ENCODE results near the gene CLDN16. TPM values are rescaled to one million over a fixed set of nuclear protein-coding genes. Genes with fewer than 3 reads are reported as not detected.

The CLDN16 gene
- total and polyA plus RNA-seq, 2 donors (not counting 1 experiment from before 2014, with no cell fraction given) = 0.10 to 0.33 TPM

DNA sequence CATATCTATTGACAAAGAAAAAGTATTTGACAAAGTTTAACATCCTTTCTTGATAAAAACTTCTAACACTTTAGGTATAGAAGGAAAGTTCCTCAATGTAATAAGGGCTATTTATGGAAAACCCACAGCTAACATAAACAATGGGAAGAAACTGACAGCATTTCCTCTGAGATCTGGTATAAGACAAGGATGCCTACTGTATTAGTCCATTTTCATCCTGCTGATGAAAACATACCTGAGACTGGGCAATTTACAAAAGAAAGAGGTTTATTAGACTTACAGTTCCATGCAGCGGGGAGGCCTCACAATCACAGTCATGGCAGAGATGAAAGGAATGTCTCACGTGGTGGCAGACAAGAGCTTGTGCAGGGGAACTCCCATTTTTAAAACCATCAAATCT, 47.9 kb upstream of the CLDN16 start:
- no peak overlapping the region for H3K4me2 ChIP-seq (ENCODE audit: extremely low read depth, insufficient read depth, low read length)
- TF ChIP-seq, protein P1, sequence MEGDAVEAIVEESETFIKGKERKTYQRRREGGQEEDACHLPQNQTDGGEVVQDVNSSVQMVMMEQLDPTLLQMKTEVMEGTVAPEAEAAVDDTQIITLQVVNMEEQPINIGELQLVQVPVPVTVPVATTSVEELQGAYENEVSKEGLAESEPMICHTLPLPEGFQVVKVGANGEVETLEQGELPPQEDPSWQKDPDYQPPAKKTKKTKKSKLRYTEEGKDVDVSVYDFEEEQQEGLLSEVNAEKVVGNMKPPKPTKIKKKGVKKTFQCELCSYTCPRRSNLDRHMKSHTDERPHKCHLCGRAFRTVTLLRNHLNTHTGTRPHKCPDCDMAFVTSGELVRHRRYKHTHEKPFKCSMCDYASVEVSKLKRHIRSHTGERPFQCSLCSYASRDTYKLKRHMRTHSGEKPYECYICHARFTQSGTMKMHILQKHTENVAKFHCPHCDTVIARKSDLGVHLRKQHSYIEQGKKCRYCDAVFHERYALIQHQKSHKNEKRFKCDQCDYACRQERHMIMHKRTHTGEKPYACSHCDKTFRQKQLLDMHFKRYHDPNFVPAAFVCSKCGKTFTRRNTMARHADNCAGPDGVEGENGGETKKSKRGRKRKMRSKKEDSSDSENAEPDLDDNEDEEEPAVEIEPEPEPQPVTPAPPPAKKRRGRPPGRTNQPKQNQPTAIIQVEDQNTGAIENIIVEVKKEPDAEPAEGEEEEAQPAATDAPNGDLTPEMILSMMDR (conservative IDR thresholded peaks at IDR 0.05 in 1 of 2, IDR thresholded peaks at IDR 0.05 in 1 of 2; ENCODE audit: low read depth in 1 of 2, low read length in 2 of 2) = no peak
- no peak for TF ChIP-seq EZH2 (IDR thresholded peaks at IDR 0.05; ENCODE audit: low read length, missing control alignments)
- H3K4me1 ChIP-seq (ENCODE audit: control insufficient read depth, extremely low read depth, insufficient read depth, low read length) = no peaks in the 10 kb centered on the region
- no peak overlapping the region for H3K9ac ChIP-seq (ENCODE audit: insufficient read depth, low read length)
- H3K4me3 ChIP-seq (replicated peaks in 1 of 4; ENCODE audit: control extremely low read depth in 1 of 4, insufficient read depth in 1 of 4, low read depth in 3 of 4, low read length in 4 of 4) = no peak overlapping the region
- H3K9me3 ChIP-seq (ENCODE audit: control insufficient read depth, insufficient read depth, low read depth, low read length) = no peaks in the 10 kb centered on the region
- H4K20me1 ChIP-seq (ENCODE audit: control insufficient read depth, extremely low read depth, insufficient read depth, low read length) = no peaks in the 10 kb centered on the region
- no peaks in the 10 kb centered on the region for H3K36me3 ChIP-seq (ENCODE audit: control insufficient read depth, insufficient read depth, low read length)
- H3K79me2 ChIP-seq (ENCODE audit: control insufficient read depth, insufficient read depth, low read length) = no peaks in the 10 kb centered on the region
- H2AFZ ChIP-seq (ENCODE audit: low read length) = no peak overlapping the region
- DNase-seq (ENCODE audit: low read depth in 2 of 2) = peak in 1 of 2 donors; percentile 33
- no peaks in the 10 kb centered on the region for H3K27me3 ChIP-seq (ENCODE audit: control insufficient read depth, insufficient read depth, low read length)
- no peak overlapping the region for H3K27ac ChIP-seq (ENCODE audit: insufficient read depth, low read length)

DNA sequence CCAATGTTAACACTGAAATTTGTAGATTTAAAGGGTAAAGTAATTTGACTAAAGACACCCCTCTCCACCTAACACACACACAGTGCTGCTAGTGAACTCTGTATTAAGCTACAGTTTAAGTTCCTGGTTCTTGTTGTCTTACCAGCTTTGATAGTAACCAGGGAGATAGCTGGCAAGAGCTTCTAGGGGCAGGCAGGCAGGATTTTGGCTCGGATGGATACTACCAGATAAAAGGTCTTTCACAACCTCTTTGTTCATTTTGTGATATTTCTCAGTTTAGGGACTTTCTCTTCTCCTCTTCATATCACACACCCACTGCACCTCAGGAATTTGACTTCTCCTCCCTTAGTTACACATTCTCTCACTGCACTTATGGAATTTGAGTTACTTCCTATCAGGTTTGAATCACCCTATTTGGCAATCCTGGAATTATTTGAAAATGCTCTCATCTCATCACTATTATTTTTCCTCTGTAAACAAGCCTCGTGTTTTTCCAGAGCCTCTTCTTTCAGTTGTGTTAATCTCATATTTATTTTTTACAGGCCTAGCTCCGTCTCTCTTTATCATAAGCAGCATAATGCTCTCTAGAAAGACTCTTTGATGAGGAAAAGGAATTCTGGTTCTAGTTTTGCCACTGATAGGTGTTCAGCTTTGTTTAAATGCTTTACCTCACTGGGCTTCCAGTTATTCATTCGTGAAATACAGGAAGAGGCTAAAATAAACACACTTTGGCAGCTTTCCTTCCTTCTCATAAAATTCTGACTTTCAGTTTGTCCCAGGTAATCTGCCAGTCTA, 42.7 kb upstream of the CLDN16 start:
- no peaks in the 10 kb centered on the region for H3K27me3 ChIP-seq (ENCODE audit: control insufficient read depth, insufficient read depth, low read length)
- no peaks in the 10 kb centered on the region for H3K36me3 ChIP-seq (ENCODE audit: control insufficient read depth, insufficient read depth, low read length)
- H3K4me1 ChIP-seq (ENCODE audit: control insufficient read depth, extremely low read depth, insufficient read depth, low read length) = no peaks in the 10 kb centered on the region
- TF ChIP-seq EZH2 (IDR thresholded peaks at IDR 0.05; ENCODE audit: low read length, missing control alignments) = no peak
- TF ChIP-seq, protein P1 (conservative IDR thresholded peaks at IDR 0.05 in 1 of 2, IDR thresholded peaks at IDR 0.05 in 1 of 2; ENCODE audit: low read depth in 1 of 2, low read length in 2 of 2) = no peak
- peak overlapping the region; percentile 68 for H3K4me2 ChIP-seq (ENCODE audit: extremely low read depth, insufficient read depth, low read length)
- H3K9me3 ChIP-seq (ENCODE audit: control insufficient read depth, insufficient read depth, low read depth, low read length) = no peaks in the 10 kb centered on the region
- no peak overlapping the region for H3K9ac ChIP-seq (ENCODE audit: insufficient read depth, low read length)
- H3K4me3 ChIP-seq (replicated peaks in 1 of 4; ENCODE audit: control extremely low read depth in 1 of 4, insufficient read depth in 1 of 4, low read depth in 3 of 4, low read length in 4 of 4) = no peak overlapping the region
- peak overlapping the region; percentile 78 for H3K27ac ChIP-seq (ENCODE audit: insufficient read depth, low read length)
- H4K20me1 ChIP-seq (ENCODE audit: control insufficient read depth, extremely low read depth, insufficient read depth, low read length) = no peaks in the 10 kb centered on the region
- H2AFZ ChIP-seq (ENCODE audit: low read length) = peak overlapping the region; percentile 61
- no peaks in the 10 kb centered on the region for H3K79me2 ChIP-seq (ENCODE audit: control insufficient read depth, insufficient read depth, low read length)
- DNase-seq (ENCODE audit: low read depth in 2 of 2) = peak; percentile 75 to 97

DNA sequence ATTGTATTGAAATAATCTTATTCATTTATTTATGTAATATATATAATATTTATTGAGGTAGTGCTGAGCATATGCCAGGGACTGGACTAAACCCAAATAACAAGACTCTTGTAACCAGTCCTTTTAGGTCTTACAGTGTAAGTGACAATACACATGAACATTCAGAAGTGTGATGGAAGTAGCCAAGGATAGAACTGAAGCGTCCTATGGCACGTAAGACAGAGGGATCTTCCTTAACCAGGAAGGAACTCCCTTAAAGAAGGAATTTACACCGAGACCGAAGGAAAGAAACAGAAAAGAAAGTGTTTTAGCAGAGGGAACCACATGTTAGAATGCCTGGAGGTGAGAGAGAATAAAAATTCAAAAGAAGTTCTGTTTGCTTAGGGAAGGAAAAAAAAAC, 42.1 kb upstream of the CLDN16 start:
- peak overlapping the region; percentile 14 for H2AFZ ChIP-seq (ENCODE audit: low read length)
- no peak overlapping the region for H3K4me3 ChIP-seq (replicated peaks in 1 of 4; ENCODE audit: control extremely low read depth in 1 of 4, insufficient read depth in 1 of 4, low read depth in 3 of 4, low read length in 4 of 4)

More for the DNA sequence above, 42.1 kb upstream of the CLDN16 start:
- peak in 1 of 2 donors; percentile 16 for DNase-seq (ENCODE audit: low read depth in 2 of 2)
- TF ChIP-seq EZH2 (IDR thresholded peaks at IDR 0.05; ENCODE audit: low read length, missing control alignments) = no peak
- TF ChIP-seq, protein P1 (conservative IDR thresholded peaks at IDR 0.05 in 1 of 2, IDR thresholded peaks at IDR 0.05 in 1 of 2; ENCODE audit: low read depth in 1 of 2, low read length in 2 of 2) = no peak
- Histone ChIP-seq H3K9me3 (ENCODE audit: control insufficient read depth, insufficient read depth, low read depth, low read length) (no peaks in the 10 kb centered on the region), H3K27ac (ENCODE audit: insufficient read depth, low read length) (peak overlapping the region; percentile 52), H3K4me1 (ENCODE audit: control insufficient read depth, extremely low read depth, insufficient read depth, low read length) (no peaks in the 10 kb centered on the region), H3K4me2 (ENCODE audit: extremely low read depth, insufficient read depth, low read length) (no peak overlapping the region), H3K79me2 (ENCODE audit: control insufficient read depth, insufficient read depth, low read length) (no peaks in the 10 kb centered on the region), H3K36me3 (ENCODE audit: control insufficient read depth, insufficient read depth, low read length) (no peaks in the 10 kb centered on the region), H3K9ac (ENCODE audit: insufficient read depth, low read length) (no peak overlapping the region), H3K27me3 (ENCODE audit: control insufficient read depth, insufficient read depth, low read length) (no peaks in the 10 kb centered on the region), H4K20me1 (ENCODE audit: control insufficient read depth, extremely low read depth, insufficient read depth, low read length) (no peaks in the 10 kb centered on the region)

Data from fibroblast of lung (primary cell).